Medulla oblongata (tissue), 1 donor: ENCODE results near the gene TTC28.

ENCODE experiments used
- DNase-seq: peaks from one replicate; pipeline ENCODE4 v3.0.0-alpha.2; 2015; ENCODE audit errors: extremely low spot score

Gene TTC28

DNA sequence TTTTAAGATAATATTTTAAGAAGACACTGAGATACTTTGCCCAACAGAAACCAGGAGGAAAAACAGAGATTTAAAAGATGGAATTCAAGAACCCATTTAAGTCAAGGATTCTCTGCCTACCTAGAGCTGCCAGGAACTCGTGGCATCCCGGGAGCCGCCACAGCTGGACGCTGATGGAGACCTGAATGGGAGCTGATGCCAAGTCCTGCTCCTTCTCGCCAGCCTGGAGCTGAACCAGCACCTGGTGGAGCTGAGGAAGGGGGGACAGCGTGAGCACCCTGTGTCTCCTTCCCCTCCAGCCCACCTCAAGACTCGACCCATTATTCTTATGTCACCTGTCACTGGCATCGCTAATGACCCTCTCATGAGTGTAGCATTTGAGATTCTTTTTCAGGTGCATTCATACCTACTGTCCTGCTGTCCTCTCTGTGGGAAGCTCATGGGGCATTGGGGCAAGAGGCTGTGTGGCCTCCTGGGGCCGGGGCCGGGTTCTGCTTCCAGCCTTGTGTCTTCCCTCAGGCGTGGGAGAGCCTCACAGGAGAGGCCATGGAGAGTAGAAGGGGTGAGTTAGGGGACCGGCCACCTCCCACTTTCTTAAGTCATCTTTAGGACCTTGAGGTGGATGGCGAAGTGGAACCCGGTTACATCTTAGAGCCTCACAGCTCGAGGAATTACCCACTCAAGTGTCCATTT is 689.7 kb downstream of the TTC28 start:
- DNase-seq: no peak

DNA sequence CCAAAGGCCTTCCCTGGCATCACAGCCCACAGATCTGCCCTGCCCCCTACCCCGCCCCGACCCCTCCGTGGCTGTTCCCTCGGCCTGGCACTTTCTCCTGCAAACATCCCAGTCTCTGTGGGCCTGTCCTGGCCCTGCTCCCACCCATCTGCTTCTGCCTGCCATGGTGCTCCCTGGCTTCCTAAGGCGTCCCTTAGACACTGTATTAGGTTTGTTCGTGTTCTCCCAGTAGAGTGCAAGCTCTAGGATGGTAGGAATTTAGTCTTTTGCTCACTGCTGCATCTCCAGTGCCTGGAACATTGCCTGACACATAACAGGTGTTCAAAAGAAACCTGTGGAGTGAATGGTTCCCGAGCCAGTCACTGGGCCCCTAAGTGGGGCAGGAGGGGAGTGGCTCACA is 690.9 kb downstream of the TTC28 start:
- DNase-seq: no peak

DNA sequence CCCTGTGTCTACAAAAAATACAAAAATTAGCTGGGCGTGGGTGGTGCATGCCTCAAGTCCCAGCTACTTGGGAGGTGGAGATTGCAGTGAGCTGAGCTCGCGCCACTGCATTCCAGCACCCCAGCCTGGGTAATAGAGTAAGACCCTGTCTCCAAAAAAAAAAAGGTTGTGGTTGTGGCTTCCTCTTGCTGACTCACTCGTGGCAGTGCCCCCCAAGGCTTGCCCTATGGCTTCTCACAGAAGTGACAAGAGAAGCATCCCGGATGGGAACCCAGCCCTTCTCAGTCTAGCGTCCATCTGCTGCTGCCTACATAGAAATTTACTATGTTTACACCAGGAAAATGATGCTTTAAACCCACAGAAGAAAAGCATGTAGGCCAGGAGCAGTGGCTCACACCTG is 692.1 kb downstream of the TTC28 start:
- DNase-seq: no peak

DNA sequence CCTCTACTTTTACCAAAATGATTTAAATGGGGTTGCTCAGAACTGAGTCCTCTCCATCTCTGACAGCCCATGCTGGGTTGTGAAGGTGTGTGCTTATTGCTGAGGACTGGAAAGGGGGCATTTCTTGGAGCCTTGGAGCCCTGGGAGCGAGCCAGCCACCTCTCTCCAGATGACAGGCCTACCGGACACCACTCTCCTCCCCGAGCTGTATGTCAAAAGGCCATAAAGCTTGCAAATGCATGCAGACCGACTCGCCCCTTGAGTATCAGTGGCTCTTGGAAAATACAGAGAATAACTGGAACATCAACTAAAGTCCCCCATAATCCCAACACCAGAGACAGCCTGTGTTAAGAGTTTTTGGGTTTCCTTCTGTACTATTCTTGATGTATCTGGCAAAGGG is 692.7 kb downstream of the TTC28 start:
- no peak for DNase-seq

DNA sequence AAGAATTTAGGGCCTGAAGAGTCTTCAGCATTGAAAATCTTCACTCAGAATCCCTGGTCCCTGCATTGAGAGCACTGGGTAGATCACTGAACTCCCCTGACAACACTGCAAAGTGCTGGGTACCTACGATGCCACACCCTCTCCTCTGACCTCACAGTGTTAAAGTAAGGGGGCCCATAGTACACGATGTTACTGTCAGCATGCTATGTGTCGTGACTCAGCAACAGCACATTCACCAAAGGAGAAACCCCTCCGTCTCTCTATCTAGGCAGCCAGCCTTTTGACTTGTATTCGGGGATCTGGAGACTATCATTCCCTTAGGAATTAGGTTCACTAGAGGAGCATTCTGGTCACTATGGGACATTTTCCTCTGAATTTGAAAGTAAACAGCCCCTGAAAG is 693.2 kb downstream of the TTC28 start:
- DNase-seq: no peak

GRCh38 chr22:27985323-27986275 is 694.0 kb downstream of the TTC28 start:
- no peak for DNase-seq

DNA sequence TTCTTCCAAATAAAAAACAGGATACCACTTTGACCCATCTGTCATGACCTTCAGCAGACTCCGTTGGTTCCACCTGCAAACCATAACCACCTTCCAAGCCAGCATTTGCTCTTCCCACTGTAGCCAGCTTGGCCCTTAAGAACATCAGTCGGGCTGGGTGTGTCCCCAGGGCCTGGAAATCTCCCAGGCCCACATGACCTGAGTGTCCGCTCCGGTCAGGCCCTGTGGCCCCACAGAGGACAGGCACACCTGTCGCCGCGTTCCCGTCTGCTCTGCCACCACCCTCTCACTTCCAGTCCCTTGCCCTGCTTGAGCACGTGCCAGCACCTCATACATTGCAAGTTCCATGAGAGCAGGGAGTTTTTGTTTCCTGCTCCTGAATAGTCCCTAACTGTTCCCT is 694.9 kb downstream of the TTC28 start:
- DNase-seq: no peak

GRCh38 chr22:27984001-27984695 is 695.5 kb downstream of the TTC28 start:
- no peak for DNase-seq

DNA sequence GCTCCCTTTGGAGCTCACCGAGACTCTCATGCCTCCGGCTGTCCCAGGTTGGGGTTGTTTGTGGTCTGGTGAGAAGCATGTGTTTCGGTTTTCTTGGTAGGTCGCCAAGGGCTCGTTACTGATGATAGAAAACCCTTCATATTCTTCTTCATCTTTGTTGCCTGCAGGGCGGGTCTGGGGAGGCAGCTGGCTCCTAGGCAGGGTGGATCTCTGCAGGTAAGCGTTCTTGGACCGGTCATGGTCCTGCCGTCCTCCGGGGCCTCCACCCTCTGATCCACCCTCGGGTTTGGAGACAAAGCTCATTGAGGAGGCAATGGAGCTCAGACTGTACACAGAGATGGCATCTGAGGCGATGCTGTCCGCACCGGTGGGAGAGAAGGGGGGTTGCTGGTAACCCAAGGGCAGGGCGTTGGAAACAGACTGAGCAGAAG is 696.3 kb downstream of the TTC28 start:
- DNase-seq: no peak

- DNase-seq: no peak
These were observed 696.9 kb downstream of the TTC28 start for GRCh38 chr22:27982630-27983180.

- DNase-seq: no peak
These were observed 697.5 kb downstream of the TTC28 start for GRCh38 chr22:27982106-27982505.

DNA sequence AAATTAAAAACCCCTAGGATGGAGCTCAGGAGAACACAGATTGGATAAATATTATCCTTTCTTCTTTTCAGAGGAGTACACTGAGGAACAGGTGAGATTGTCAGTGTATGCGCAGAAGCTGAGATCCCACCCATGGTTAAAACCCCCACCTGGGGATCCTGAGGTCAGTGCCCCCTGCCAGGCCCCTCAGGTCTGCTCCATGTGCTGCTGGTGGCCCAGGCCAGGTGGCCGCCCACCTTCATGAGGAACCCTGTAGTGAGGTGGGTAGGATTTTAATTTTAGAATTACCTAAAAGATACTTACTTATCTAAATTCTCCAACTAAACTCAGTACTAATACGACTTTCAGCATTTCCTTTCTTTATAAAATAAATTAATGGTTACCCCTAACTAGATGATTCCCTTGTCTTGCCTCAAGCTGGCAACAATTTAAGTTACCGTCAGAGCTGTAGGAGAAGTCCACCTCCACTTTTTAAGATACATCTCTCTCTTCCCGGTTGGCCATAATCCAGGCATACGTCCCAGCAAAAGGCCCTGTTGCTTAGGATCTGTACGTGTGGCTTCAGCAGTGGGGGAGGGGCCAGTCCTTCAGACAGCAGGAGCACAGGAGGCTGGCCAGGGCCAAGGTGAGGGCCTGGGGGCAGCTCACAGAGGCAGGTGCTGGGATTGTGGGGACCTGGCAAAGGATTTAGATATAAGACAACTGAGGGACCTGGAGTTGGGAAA is 699.1 kb downstream of the TTC28 start:
- DNase-seq: no peak

DNA sequence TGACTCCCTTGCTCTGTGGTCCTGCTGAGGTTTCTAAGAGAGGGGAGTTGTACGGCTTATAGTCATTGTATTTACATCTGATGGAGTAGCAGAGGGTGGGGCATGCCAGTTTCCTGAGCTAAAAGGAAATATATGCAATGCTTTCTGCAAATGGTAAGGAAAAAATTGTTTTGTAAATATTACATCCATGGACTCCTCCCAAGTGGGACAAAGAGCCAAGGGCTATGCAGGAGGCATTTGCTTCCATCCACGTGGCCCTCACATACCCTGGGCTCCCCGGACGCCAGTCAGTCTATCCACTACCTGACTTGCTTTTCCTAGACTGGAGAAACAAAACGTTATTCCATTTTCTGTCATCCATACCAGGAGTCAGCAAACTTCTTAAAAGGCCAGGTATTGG is 700.8 kb downstream of the TTC28 start:
- DNase-seq: no peak

DNA sequence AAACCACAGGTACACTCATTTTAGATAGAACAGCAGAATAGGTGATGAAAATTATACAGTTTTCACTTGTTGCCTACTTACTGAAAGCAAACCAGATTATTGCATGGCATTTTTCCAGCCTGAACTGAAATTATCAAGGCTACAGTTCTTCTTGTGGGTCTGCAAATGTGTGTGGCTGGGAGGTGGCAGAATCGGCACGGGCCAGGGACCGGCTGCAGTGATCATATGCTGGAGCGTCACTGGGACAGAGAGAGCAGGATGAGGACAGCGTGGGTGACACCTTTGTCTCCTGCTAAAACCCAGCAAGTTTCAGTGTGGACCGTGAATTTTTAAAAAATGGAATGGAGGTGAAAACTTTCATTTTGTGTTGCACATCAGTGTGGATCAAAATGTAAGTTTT is 701.3 kb downstream of the TTC28 start:
- no peak for DNase-seq

DNA sequence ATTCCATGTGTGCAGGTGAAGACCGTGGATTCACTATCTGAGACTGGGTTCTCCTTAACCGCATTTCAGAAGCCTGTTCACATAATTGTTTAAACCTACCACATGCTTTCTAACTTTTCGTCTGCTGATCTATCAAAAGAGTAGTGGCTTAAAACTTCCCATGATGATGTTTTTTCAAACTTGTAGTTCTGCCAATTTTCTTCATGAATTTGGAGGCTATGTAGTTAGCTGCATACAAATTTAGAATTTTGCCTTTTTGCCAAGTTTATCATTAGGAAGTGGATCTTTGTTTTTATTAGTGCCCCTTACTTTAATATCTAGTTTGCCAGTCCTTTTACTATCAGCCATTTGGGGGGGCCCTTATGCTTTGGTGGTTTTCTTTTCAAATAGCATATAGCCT is 703.1 kb downstream of the TTC28 start:
- DNase-seq: no peak

DNA sequence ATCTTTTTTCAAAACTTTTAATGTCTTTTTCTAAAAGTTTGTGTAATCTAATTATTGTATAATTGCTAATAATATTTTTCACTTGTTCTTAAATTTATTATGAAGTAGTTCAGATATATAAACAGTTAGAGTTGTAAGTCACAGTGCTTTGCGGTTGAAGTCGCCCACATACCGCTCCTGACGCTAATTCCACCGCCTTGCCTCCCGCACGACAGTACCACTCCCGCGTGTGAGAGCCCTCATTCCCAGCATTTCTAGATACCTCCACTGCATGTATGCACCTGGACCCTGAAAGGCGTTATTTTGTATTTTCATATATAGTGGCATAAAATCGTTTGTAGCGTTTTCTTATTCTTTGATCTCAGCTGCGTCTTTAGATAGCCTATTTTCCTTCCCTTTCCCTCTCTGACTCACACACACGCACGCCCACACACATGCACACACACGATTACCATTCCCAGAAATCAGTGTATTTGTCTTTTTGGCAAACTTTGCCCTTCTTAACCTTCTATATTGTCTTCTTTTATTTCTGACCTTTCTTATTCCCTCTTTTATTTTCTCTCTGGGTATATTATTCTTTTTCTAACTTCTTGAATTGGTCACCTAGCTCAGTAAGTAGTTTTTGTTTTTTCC is 704.1 kb downstream of the TTC28 start:
- DNase-seq: no peak

DNA sequence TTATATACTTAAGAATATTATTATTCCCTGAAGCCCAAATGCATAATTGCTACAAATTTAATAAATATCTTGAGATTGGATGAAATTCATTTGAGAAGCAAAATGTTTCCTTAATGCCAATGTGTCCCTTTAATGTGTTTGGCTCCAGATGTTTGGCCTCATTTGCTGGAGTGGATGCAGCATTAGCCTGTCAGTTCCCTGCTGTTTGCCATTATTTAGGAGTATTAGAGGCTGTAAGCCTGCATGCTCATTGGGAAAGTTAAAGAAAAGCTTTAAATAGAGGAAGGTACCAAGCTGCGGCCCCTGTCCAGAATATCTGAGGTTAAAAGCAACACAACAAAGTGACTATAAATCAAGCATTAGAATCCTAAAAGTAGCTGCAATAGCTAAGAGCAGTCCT is 705.8 kb downstream of the TTC28 start:
- DNase-seq: no peak

DNA sequence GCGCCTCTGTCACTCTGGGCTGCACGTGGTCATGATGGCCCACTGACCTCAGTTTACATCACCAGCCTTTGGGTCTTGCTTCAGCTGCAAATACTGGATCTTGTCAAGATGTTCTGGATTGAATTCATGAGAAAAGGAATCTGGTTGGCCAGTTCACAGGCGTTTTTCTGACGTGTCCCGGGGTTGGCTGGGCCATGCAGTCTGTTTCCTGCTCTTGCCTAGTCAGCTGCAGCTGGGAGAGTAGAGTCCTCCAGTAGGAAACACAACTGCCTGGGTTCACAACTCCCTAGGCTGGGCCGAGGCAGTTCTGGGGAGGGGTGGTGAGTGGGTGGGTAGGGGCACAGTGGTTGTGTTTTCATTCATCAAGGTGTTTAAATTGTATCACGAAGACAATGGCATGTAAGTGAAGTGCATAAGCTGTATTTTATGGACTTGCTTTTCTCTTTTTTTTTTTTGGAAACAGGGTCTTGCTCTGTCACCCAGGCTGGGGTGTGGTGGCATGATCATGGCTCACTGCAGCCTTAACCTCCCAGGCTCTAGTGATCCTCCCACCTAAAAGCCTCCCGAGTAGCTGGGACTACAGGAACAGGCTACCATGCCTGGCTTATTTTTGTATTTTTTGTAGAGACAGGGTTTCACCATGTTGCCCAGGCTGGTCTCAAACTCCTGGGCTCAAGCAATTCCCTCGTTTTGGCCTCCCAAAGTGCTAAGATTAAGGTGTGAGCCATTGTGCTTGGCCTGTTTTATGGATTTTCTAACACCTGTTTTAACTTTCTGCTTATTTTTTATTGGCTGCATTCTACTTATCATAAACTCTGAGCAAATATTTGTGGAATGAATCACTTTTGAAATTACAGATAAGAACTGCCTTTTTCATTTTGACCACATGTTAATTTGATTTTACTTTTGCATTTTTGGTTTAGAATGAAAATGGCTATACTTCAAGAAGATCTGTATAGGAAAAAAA is 706.6 kb downstream of the TTC28 start:
- DNase-seq: no peak

DNA sequence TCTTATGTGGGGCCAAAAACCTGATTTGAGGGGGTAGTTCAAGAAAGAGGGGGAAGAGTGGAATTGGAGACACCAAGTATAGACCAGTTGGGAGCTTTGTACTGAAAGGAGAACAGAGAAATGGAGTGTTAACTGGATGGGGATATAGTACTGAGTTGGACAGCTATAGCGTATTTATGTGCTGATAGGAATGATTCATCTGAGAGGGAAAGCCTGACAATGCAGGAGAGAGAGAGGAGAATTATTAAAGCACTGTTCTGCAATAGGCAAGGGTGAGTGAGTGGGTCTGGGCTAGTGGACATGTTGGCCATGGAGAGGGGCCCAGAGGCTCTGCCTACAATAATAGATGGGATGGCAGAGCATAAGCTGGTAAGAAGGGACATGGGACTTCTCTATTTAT is 707.7 kb downstream of the TTC28 start:
- DNase-seq: no peak
